HEK293 (cell line): ENCODE measurements around the gene HADHB.

Experiments used
- BCL11A ChIP-seq: fragments of 450-650 bp; formaldehyde crosslinking; IDR thresholded peaks from 2 replicates; pipeline ENCODE4 v1.5.1; 2016; ENCODE audit warnings: low read depth, missing biosample characterization, missing genetic modification characterization
- BCL11B ChIP-seq: fragments of 450-650 bp; formaldehyde crosslinking; IDR thresholded peaks from 2 replicates; pipeline ENCODE4 v1.5.1; 2016; ENCODE audit warnings: low read depth, missing biosample characterization, missing genetic modification characterization
- EGR2 ChIP-seq: fragments of 450-650 bp; formaldehyde crosslinking; IDR thresholded peaks from 2 replicates; pipeline ENCODE4 v1.5.1; 2016; ENCODE audit warnings: low read depth, missing biosample characterization, missing genetic modification characterization
- GFI1B ChIP-seq: fragments of 450-650 bp; formaldehyde crosslinking; IDR thresholded peaks from 2 replicates; pipeline ENCODE4 v1.5.1; 2016; ENCODE audit warnings: missing biosample characterization, missing genetic modification characterization
- GLI4 ChIP-seq: fragments of 450-650 bp; formaldehyde crosslinking; IDR thresholded peaks from 2 replicates; pipeline ENCODE4 v1.5.1; 2016; ENCODE audit warnings: missing biosample characterization, missing genetic modification characterization
- HOXC10 ChIP-seq: sonication (generic); formaldehyde crosslinking; IDR thresholded peaks from 2 replicates; pipeline ENCODE4 v1.8.1; 2023; ENCODE audit warnings: mild to moderate bottlenecking, missing genetic modification reagents
- KLF10 ChIP-seq: fragments of 450-650 bp; IDR thresholded peaks from 2 replicates; pipeline ENCODE4 v1.5.1; 2018; ENCODE audit warnings: missing biosample characterization, mild to moderate bottlenecking, missing genetic modification characterization
- ZBTB10 ChIP-seq: fragments of 450-650 bp; formaldehyde crosslinking; IDR thresholded peaks from 2 replicates; pipeline ENCODE4 v1.5.1; 2016; ENCODE audit warnings: missing biosample characterization, missing genetic modification characterization
- ZBTB17 ChIP-seq: fragments of 450-650 bp; formaldehyde crosslinking; IDR thresholded peaks from 2 replicates; pipeline ENCODE4 v1.5.1; 2016; ENCODE audit warnings: missing biosample characterization, missing genetic modification characterization
- ZBTB26 ChIP-seq: fragments of 450-650 bp; formaldehyde crosslinking; optimal IDR thresholded peaks from 2 replicates; pipeline ENCODE3; 2016; ENCODE audit warnings: missing biosample characterization, mild to moderate bottlenecking, missing genetic modification characterization
- ZFHX2 ChIP-seq: fragments of 450-650 bp; formaldehyde crosslinking; conservative IDR thresholded peaks from 2 replicates; pipeline ENCODE4 v1.5.1; 2016; ENCODE audit warnings: missing biosample characterization, missing genetic modification characterization
- ZNF146 ChIP-seq: fragments of 450-650 bp; formaldehyde crosslinking; IDR thresholded peaks from 2 replicates; pipeline ENCODE4 v1.5.1; 2016; ENCODE audit warnings: missing biosample characterization, missing genetic modification characterization
- ZNF174 ChIP-seq: fragments of 450-650 bp; formaldehyde crosslinking; IDR thresholded peaks from 2 replicates; pipeline ENCODE4 v1.5.0; 2017; ENCODE audit warnings: missing biosample characterization, mild to moderate bottlenecking, missing genetic modification characterization
- ZNF223 ChIP-seq: fragments of 450-650 bp; formaldehyde crosslinking; IDR thresholded peaks from 2 replicates; pipeline ENCODE4 v1.5.1; 2016; ENCODE audit warnings: missing biosample characterization, missing genetic modification characterization
- ZNF394 ChIP-seq: fragments of 450-650 bp; formaldehyde crosslinking; IDR thresholded peaks from 2 replicates; pipeline ENCODE4 v1.5.1; 2016; ENCODE audit warnings: missing biosample characterization, missing genetic modification characterization, mild to moderate bottlenecking, moderate library complexity, borderline replicate concordance
- ZNF473 ChIP-seq: fragments of 450-650 bp; formaldehyde crosslinking; IDR thresholded peaks from 2 replicates; pipeline ENCODE4 v1.5.1; 2017; ENCODE audit warnings: missing biosample characterization, missing genetic modification characterization
- ZNF518A ChIP-seq: fragments of 450-650 bp; formaldehyde crosslinking; conservative IDR thresholded peaks from 2 replicates; pipeline ENCODE4 v1.5.1; 2016; ENCODE audit warnings: low read depth, missing biosample characterization, missing genetic modification characterization
- ZNF585B ChIP-seq: fragments of 450-650 bp; formaldehyde crosslinking; IDR thresholded peaks from 2 replicates; pipeline ENCODE4 v1.5.1; 2016; ENCODE audit warnings: missing biosample characterization, missing genetic modification characterization
- ZNF600 ChIP-seq: fragments of 450-650 bp; formaldehyde crosslinking; IDR thresholded peaks from 2 replicates; pipeline ENCODE4 v1.5.1; 2016; ENCODE audit warnings: missing biosample characterization, missing genetic modification characterization
- ZNF701 ChIP-seq: fragments of 450-650 bp; formaldehyde crosslinking; IDR thresholded peaks from 2 replicates; pipeline ENCODE4 v1.5.1; 2016; ENCODE audit warnings: missing biosample characterization, missing genetic modification characterization
- ZNF76 ChIP-seq: fragments of 450-650 bp; formaldehyde crosslinking; IDR thresholded peaks from 2 replicates; pipeline ENCODE4; 2016; ENCODE audit warnings: low read depth, missing biosample characterization, missing genetic modification characterization, borderline replicate concordance
- ZNF776 ChIP-seq: fragments of 450-650 bp; formaldehyde crosslinking; IDR thresholded peaks from 2 replicates; pipeline ENCODE4 v1.5.0; 2017; ENCODE audit warnings: missing biosample characterization, missing genetic modification characterization, borderline replicate concordance
- ZNF785 ChIP-seq: fragments of 450-650 bp; formaldehyde crosslinking; IDR thresholded peaks from 2 replicates; pipeline ENCODE4 v1.5.1; 2016; ENCODE audit warnings: missing biosample characterization, missing genetic modification characterization
- TF ChIP-seq, protein P1 (sequence below): fragments of 450-650 bp; formaldehyde crosslinking; IDR thresholded peaks from 2 replicates; pipeline ENCODE4 v1.5.1; 2017; ENCODE audit warnings: missing biosample characterization, missing genetic modification characterization
- TF ChIP-seq, protein P2 (sequence below): fragments of 450-650 bp; formaldehyde crosslinking; IDR thresholded peaks from 2 replicates; pipeline ENCODE4 v1.5.1; 2017; ENCODE audit warnings: missing biosample characterization, missing genetic modification characterization
- TF ChIP-seq, protein P3 (sequence below): fragments of 450-650 bp; formaldehyde crosslinking; IDR thresholded peaks from 2 replicates; pipeline ENCODE4 v1.5.1; 2016; ENCODE audit warnings: missing biosample characterization, missing genetic modification characterization

The HADHB gene

DNA sequence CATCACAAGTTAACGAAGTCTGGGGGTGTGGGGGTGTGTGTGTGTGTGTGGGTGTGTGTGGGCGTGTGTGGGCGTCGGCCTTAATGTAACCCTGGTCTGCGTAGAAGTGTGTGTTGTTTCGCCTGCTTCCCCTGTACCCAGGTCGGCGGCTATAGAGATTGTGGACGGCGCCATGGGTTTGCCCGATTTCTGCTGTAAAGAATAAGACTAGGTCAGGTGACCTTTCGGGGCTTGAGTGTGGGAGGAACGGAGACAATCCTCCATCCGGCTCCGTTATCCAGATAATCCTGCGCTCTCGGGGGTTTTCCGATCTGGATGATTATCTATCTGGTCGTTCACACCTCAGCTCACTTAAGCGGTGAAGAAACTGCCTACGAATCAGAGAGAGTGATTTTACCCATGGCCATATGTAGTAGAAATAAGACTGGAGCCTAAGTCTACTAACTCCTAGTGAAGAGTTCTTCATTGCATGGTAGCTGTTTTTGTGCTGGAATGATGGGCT, 543 bp downstream of the HADHB start (continued):
- TF ChIP-seq, protein P1, sequence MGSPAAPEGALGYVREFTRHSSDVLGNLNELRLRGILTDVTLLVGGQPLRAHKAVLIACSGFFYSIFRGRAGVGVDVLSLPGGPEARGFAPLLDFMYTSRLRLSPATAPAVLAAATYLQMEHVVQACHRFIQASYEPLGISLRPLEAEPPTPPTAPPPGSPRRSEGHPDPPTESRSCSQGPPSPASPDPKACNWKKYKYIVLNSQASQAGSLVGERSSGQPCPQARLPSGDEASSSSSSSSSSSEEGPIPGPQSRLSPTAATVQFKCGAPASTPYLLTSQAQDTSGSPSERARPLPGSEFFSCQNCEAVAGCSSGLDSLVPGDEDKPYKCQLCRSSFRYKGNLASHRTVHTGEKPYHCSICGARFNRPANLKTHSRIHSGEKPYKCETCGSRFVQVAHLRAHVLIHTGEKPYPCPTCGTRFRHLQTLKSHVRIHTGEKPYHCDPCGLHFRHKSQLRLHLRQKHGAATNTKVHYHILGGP (tag by site-specific recombination) = no peak
- TF ChIP-seq BCL11A (no peak), ZNF174 (no peak), ZNF585B (tag by site-specific recombination) (no peak), GFI1B (no peak), ZNF146 (no peak), ZNF600 (tag by site-specific recombination) (peak; percentile 10), GLI4 (tag by site-specific recombination) (no peak), ZNF394 (tag by site-specific recombination) (no peak; the same call in 1 of the 2 replicates), ZBTB17 (tag by site-specific recombination) (peak; percentile 99), ZNF785 (tag by site-specific recombination) (no peak), ZNF76 (no peak), ZNF518A (tag by site-specific recombination) (no peak), ZNF223 (no peak), KLF10 (peak; percentile 70), ZNF473 (no peak), ZFHX2 (tag by site-specific recombination) (peak; percentile 97), EGR2 (peak; percentile 99), ZBTB26 (peak; percentile 1), HOXC10 (CRISPR knock-in tag) (no peak), ZBTB10 (tag by site-specific recombination) (peak; percentile 51; the same call in 1 of the 2 replicates), BCL11B (tag by site-specific recombination) (0 out of 2 replicates have a peak, but pooled peaks have one; percentile 70), ZNF701 (tag by site-specific recombination) (no peak), ZNF776 (tag by site-specific recombination) (no peak)
- TF ChIP-seq, protein P2, sequence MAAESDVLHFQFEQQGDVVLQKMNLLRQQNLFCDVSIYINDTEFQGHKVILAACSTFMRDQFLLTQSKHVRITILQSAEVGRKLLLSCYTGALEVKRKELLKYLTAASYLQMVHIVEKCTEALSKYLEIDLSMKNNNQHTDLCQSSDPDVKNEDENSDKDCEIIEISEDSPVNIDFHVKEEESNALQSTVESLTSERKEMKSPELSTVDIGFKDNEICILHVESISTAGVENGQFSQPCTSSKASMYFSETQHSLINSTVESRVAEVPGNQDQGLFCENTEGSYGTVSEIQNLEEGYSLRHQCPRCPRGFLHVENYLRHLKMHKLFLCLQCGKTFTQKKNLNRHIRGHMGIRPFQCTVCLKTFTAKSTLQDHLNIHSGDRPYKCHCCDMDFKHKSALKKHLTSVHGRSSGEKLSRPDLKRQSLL = no peak
- TF ChIP-seq, protein P3, sequence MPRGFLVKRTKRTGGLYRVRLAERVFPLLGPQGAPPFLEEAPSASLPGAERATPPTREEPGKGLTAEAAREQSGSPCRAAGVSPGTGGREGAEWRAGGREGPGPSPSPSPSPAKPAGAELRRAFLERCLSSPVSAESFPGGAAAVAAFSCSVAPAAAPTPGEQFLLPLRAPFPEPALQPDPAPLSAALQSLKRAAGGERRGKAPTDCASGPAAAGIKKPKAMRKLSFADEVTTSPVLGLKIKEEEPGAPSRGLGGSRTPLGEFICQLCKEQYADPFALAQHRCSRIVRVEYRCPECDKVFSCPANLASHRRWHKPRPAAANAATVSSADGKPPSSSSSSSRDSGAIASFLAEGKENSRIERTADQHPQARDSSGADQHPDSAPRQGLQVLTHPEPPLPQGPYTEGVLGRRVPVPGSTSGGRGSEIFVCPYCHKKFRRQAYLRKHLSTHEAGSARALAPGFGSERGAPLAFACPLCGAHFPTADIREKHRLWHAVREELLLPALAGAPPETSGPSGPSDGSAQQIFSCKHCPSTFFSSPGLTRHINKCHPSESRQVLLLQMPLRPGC (tag by site-specific recombination) = no peak
